ENCODE results near the gene OSER1.

Gene OSER1

GRCh38 chr20:44180814-44181213 lies 29.8 kb downstream of the OSER1 start:
- no peak for DNase-seq (ENCODE audit: low read depth)
- TF ChIP-seq CTCF (IDR thresholded peaks at IDR 0.05; ENCODE audit: control insufficient read depth, extremely low read depth, insufficient read depth) = no peak
- no peak overlapping the region for H3K4me3 ChIP-seq (ENCODE audit: low read depth, low read length)

GRCh38 chr20:44176833-44177534 lies 33.6 kb downstream of the OSER1 start:
- no peak for TF ChIP-seq CTCF (IDR thresholded peaks at IDR 0.05; ENCODE audit: control insufficient read depth, extremely low read depth, insufficient read depth)
- no peak for DNase-seq (ENCODE audit: low read depth)
- no peak overlapping the region for H3K4me3 ChIP-seq (ENCODE audit: low read depth, low read length)

- no peak overlapping the region for H3K4me3 ChIP-seq (ENCODE audit: low read depth, low read length)
- TF ChIP-seq CTCF (IDR thresholded peaks at IDR 0.05; ENCODE audit: control insufficient read depth, extremely low read depth, insufficient read depth) = no peak
- no peak for DNase-seq (ENCODE audit: low read depth)
These were observed 35.4 kb downstream of the OSER1 start for GRCh38 chr20:44174996-44175765.

GRCh38 chr20:44173846-44174245 lies 36.7 kb downstream of the OSER1 start:
- DNase-seq (ENCODE audit: low read depth) = no peak
- TF ChIP-seq CTCF (IDR thresholded peaks at IDR 0.05; ENCODE audit: control insufficient read depth, extremely low read depth, insufficient read depth) = no peak
- H3K4me3 ChIP-seq (ENCODE audit: low read depth, low read length) = no peak overlapping the region

- no peak overlapping the region for H3K4me3 ChIP-seq (ENCODE audit: low read depth, low read length)
- DNase-seq (ENCODE audit: low read depth) = no peak
- no peak for TF ChIP-seq CTCF (IDR thresholded peaks at IDR 0.05; ENCODE audit: control insufficient read depth, extremely low read depth, insufficient read depth)
These were observed 37.5 kb downstream of the OSER1 start for GRCh38 chr20:44173116-44173515.

GRCh38 chr20:44172572-44172950 lies 38.0 kb downstream of the OSER1 start:
- no peak for TF ChIP-seq CTCF (IDR thresholded peaks at IDR 0.05; ENCODE audit: control insufficient read depth, extremely low read depth, insufficient read depth)
- DNase-seq (ENCODE audit: low read depth) = no peak
- no peak overlapping the region for H3K4me3 ChIP-seq (ENCODE audit: low read depth, low read length)
